HG02610 (cell line): ENCODE results near the gene C4orf50.

ENCODE experiments used
- ATAC-seq: cut with Tn5 transposase; IDR thresholded peaks from one replicate; pipeline ENCODE4 v1.9.1; 2021; ENCODE audit warnings: mild to moderate bottlenecking, moderate library complexity; ENCODE audit not compliant: unreplicated experiment

Gene C4orf50

GRCh38 chr4:5925419-5926200 is 92.6 kb downstream of the C4orf50 start:
- no peak for ATAC-seq

- no peak for ATAC-seq
These were observed 93.6 kb downstream of the C4orf50 start for GRCh38 chr4:5924461-5925125.

- no peak for ATAC-seq
These were observed 94.9 kb downstream of the C4orf50 start for GRCh38 chr4:5923376-5923775.

- no peak for ATAC-seq
These were observed 95.7 kb downstream of the C4orf50 start for GRCh38 chr4:5922556-5922955.

- ATAC-seq = no peak
These were observed 96.2 kb downstream of the C4orf50 start for GRCh38 chr4:5921981-5922380.

GRCh38 chr4:5921101-5921980 is 96.9 kb downstream of the C4orf50 start:
- ATAC-seq = no peak

GRCh38 chr4:5919571-5919970 is 98.7 kb downstream of the C4orf50 start:
- ATAC-seq = no peak

GRCh38 chr4:5919044-5919443 is 99.2 kb downstream of the C4orf50 start:
- ATAC-seq = no peak

- no peak for ATAC-seq
These were observed 99.8 kb downstream of the C4orf50 start for GRCh38 chr4:5918331-5918985.

- ATAC-seq = no peak
These were observed 100.6 kb downstream of the C4orf50 start for GRCh38 chr4:5917672-5918071.

- no peak for ATAC-seq
These were observed 102.0 kb downstream of the C4orf50 start for GRCh38 chr4:5916229-5916628.

- no peak for ATAC-seq
These were observed 104.8 kb downstream of the C4orf50 start for GRCh38 chr4:5913454-5913853.

GRCh38 chr4:5912614-5913019 is 105.6 kb downstream of the C4orf50 start:
- ATAC-seq = no peak

- ATAC-seq = no peak
These were observed 109.3 kb downstream of the C4orf50 start for GRCh38 chr4:5908876-5909427.

GRCh38 chr4:5906191-5906590 is 112.0 kb downstream of the C4orf50 start:
- no peak for ATAC-seq

GRCh38 chr4:5905714-5906113 is 112.5 kb downstream of the C4orf50 start:
- ATAC-seq = no peak

- no peak for ATAC-seq
These were observed 117.4 kb downstream of the C4orf50 start for GRCh38 chr4:5900844-5901243.

GRCh38 chr4:5899881-5900280 is 118.3 kb downstream of the C4orf50 start:
- ATAC-seq = no peak

- ATAC-seq = no peak
These were observed 118.8 kb downstream of the C4orf50 start for GRCh38 chr4:5899396-5899795.

GRCh38 chr4:5897674-5898073 is 120.6 kb downstream of the C4orf50 start:
- ATAC-seq = no peak

GRCh38 chr4:5895287-5895686 is 122.9 kb downstream of the C4orf50 start:
- ATAC-seq = no peak
